ENCODE measurements around the gene MRPS12.
"Not testable (repeated sequence)": the region's sequence is repeated elsewhere in the genome, so short reads cannot be mapped to it uniquely, and the experiment has no call there.

Gene MRPS12

GRCh38 chr19:38930776-38931520, at the start of gene MRPS12:
TSS of gene MRPS12 (plus strand) at chr19:38930944. CDS start at chr19:38931295, 351 bp downstream.
- DNase-seq (ENCODE audit: low read depth) = peak; percentile 99

GRCh38 chr19:38883286-38883685, 47.5 kb upstream of the MRPS12 start:
- no peak for DNase-seq (ENCODE audit: low read depth)

DNA sequence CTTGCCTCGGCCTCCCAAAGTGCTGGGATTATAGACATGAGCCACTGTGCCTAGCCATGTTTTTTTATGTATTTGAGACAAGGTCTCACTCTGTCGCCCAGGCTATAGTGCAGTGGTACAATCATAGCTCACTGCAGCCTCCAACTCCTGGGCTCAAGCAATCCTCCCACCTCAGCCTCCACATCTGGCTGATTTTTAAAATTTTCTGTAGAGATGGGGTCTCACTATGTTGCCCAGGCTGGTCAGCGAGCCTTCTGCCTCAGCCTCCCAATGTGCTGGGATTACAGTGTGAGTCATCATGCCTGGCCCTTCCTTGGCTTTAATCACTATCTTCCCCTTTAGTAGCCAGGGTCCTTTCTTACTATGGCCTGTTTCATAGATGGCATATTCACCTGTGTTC, 46.1 kb upstream of the MRPS12 start:
- DNase-seq (ENCODE audit: low read depth) = not testable (repeated sequence)

- no peak for DNase-seq (ENCODE audit: low read depth)
Observed at GRCh38 chr19:38888876-38889275, 41.9 kb upstream of the MRPS12 start.

- DNase-seq (ENCODE audit: low read depth) = no peak
Observed at GRCh38 chr19:38889803-38890202, 40.9 kb upstream of the MRPS12 start.

GRCh38 chr19:38890686-38891085, 40.1 kb upstream of the MRPS12 start:
- DNase-seq (ENCODE audit: low read depth) = no peak

DNA sequence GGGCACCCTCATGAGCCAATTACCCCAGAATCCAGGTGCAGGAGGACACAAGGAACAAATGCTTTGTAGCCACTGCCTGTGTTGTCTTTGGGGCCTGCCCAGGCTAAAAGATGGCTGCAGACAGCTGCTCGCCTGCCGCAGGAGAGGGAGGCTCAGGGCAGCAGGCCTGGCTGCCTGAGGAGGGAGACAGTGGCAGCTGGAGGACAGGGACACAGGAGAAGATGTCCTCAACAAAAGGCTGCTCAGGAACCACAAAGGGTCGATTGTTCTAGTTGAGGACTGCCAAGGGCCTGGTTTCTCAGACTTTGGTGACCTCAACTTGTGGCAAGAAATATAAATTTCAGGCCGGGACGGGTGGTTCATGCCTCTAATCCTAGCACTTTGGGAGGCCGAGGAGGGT, 39.0 kb upstream of the MRPS12 start:
- DNase-seq (ENCODE audit: low read depth) = no peak

DNA sequence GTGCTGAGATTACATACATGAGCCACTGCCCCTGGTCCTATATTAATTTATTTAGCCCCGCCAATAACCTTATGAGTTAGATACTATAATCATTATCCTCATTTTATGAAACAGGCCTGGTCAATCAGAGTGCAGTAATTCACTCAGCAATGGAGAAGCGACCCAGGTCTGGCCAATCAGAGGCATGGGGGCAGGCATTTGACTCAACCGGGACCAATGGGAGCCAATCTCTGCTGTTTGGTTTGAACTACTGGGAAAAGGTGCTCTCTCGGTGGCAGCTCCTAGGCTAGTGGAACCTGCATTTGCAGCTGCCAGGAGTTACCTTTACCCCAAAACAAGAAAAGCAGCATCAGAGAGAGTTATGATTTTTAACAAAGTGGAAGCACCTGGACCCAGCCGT, 37.9 kb upstream of the MRPS12 start:
- DNase-seq (ENCODE audit: low read depth) = no peak

GRCh38 chr19:38893341-38893771, 37.4 kb upstream of the MRPS12 start:
- no peak for DNase-seq (ENCODE audit: low read depth)

DNA sequence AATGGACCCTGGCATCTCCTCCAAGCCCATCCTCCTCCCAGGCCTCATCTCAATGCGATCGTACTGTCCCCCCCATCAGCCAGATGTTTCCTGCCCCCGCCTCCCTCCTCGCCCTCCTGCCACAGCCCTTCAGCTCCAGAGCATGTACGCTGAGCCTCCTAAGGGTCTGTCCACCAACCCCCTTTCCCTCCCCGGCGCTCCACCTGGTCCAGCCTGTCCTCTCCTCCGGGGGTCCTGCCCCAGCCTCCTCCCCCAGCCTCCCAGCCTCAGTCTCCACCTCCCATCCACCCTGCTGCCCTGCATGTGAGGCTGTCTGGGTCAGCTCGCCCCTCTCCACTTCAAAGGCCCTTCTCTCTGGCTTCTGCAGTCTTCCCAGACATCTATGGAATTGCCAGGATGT, 35.8 kb upstream of the MRPS12 start:
- DNase-seq (ENCODE audit: low read depth) = no peak

DNA sequence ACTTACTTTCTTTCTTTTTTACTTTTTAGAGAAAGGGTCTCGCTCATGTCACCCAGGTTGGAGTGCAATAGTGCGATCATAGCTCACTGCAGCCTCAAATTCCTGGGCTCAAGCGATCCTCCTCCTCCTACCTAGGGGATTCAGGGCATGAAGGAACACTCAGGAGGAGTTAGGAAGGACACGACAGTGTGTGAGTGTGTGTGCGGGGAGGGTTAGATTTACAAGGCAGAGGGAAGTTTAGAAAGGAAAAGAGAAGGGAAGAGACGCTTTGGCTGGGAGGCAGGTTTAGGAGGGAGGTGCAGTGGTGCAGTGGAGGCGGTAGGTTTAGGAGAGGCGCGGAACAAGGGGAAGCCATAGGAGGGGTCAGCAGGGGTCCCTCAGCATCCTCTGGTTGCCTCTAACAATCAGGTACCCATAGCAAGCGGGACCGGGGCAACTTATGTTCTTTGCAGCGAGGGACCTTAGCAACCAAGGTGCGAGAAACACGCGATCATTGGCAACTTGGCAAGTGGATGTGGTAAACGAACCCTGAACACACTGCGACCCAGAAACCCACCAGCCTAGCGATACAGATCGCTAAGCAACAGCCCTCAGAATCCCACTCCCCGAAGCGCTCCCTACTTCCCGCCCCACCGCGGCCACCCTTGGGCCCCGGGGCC, 31.8 kb upstream of the MRPS12 start:
- DNase-seq (ENCODE audit: low read depth) = no peak

- peak; percentile 99 for DNase-seq (ENCODE audit: low read depth)
Observed at GRCh38 chr19:38899447-38900201, 31.1 kb upstream of the MRPS12 start, which contains the start of the genes NFKBIB and SIRT2. TSS of gene NFKBIB (plus strand) at chr19:38899969. CDS start at chr19:38900033, 64 bp downstream. TSS of gene SIRT2 (minus strand) at chr19:38899618. CDS start at chr19:38899521, 97 bp downstream.

- no peak for DNase-seq (ENCODE audit: low read depth)
Observed at GRCh38 chr19:38900202-38900629, 30.5 kb upstream of the MRPS12 start.

DNA sequence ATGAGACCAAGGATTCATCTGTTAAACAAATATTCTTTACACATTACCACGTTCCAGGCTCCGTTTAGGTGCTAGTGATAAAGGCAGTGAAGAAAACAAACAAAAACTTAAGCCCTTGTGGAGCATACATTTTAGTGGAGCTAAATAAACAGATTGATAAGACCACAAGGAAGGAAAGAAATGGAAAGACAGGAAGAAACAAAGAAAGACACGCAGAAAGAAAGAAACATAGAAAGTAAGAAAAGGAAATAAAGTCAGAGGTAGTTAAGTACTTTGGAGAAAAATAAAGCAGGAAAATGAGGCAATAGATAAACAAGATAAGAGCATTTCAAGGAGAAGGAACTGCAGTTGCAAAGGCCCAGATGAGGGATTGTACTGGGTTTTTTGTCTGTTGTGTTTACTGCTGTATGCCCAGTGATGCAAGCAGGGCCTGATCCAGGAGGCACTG, 30.0 kb upstream of the MRPS12 start:
- no peak for DNase-seq (ENCODE audit: low read depth)

DNA sequence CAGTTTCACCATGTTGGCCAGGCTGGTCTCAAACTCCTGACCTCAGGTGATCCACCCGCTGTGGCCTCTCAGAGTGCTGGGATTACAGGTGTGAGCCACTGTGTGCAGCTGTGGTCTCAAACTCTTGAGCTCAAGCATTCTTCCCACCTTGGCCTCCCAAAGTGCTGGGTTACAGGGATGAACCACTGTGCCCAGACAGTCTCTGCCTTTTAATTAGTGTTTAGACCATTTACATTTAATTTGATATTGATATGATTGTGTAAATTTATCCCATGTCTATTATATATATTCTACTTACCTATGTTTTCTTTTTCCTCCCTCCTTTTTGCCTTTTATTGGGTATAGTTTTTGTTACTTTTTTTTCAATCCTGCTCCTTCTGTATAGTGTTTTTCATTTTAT, 29.1 kb upstream of the MRPS12 start:
- no peak for DNase-seq (ENCODE audit: low read depth)

- DNase-seq (ENCODE audit: low read depth) = no peak
Observed at GRCh38 chr19:38904581-38905539, 25.9 kb upstream of the MRPS12 start.

- DNase-seq (ENCODE audit: low read depth) = no peak
Observed at GRCh38 chr19:38905620-38906019, 25.1 kb upstream of the MRPS12 start.

- DNase-seq (ENCODE audit: low read depth) = no peak
Observed at GRCh38 chr19:38907227-38907626, 23.5 kb upstream of the MRPS12 start.

GRCh38 chr19:38907670-38908069, 23.1 kb upstream of the MRPS12 start:
- no peak for DNase-seq (ENCODE audit: low read depth)

DNA sequence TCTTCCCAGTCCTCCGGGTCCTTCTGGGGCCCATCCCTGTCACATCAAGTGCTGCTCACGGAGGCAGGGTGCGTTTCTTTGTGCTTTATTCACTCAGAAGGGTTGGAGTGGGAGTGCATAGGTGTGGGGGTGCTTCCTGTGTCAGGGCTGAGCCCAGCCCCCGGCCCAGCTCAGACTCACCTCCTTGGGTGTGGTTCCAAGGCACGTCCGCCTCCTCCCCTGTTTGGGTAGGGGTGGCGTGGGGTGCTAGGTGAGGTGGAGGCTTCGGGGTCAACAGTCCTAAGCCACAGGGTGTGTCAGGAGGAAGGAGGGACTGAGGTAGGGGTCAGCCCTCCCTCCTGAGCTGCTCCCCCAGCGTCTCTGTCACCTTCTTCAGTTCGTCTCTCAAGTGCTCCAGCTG, 21.8 kb upstream of the MRPS12 start:
- no peak for DNase-seq (ENCODE audit: low read depth)

DNA sequence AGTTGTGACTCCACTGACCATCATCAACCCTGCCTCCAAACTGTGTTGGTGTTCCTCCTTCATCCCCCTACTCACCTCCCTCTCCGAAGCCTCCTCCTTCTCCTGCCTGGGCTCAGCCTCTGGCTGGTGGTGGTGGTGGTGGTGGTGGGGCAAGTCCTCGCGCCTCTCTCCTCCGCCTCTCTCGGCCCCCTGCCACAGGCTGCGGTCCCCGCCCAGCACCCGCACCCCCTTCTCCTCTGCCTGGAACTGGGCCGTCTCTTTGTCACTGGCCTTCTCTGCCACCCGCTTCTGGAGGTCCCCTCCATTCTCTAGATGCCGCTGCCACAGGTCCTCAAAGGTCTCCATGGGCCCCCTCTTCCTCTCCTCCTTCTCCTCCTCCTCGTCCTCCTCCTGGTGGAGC, 20.3 kb upstream of the MRPS12 start:
- DNase-seq (ENCODE audit: low read depth) = no peak

All from fibroblast of the conjunctiva (primary cell).